Vagina (tissue), 2 donors: ENCODE measurements around the gene ACOX2. TPM values are rescaled to one million over a fixed set of nuclear protein-coding genes. Genes with fewer than 3 reads are reported as not detected.

ENCODE experiments used
- DNase-seq, 2 donors: peaks; one replicate each; pipeline ENCODE4 v3.0.0-alpha.2; 2017; ENCODE audit errors: extremely low spot score in 2 of 2
- H3K27ac ChIP-seq: fragments of 200-600 bp; sonication (generic); one replicate; pipeline ENCODE4 v1.5.1; 2019
- H3K27me3 ChIP-seq: fragments of 200-600 bp; sonication (generic); one replicate; pipeline ENCODE4 v1.5.1; 2019
- H3K36me3 ChIP-seq, 2 donors: fragments of 200-600 bp; sonication (generic); one replicate each; pipeline ENCODE4 v1.5.1; 2017 to 2019
- H3K4me1 ChIP-seq: fragments of 200-600 bp; sonication (generic); one replicate; pipeline ENCODE4 v1.5.1; 2019
- H3K4me3 ChIP-seq, 2 donors: fragments of 200-600 bp; sonication (generic); 1 replicate in 1 of 2; 2 replicates in 1 of 2; pipeline ENCODE4 v1.5.1; 2016 to 2019
- H3K9me3 ChIP-seq: fragments of 200-600 bp; sonication (generic); one replicate; pipeline ENCODE4 v1.5.1; 2019
- POLR2A ChIP-seq, 2 donors: fragments of 450-650 bp; IDR thresholded peaks; one replicate each; pipeline ENCODE4 v1.6.1; 2017; ENCODE audit warnings: antibody characterized with exemption in 2 of 2, mild to moderate bottlenecking in 2 of 2, moderate library complexity in 2 of 2
- POLR2AphosphoS5 ChIP-seq, 2 donors: sonication (generic); formaldehyde crosslinking; IDR thresholded peaks; one replicate each; pipeline ENCODE4 v1.9.0; 2017; ENCODE audit warnings: antibody characterized with exemption in 2 of 2, mild to moderate bottlenecking in 2 of 2, low read depth in 1 of 2; ENCODE audit not compliant: insufficient read depth in 1 of 2
- intact Hi-C: fragments of 100-400 bp; cut with DNase I; formaldehyde crosslinking; loops from one replicate; pipeline ENCODE4 v1.15.1; 2023
- total RNA-seq: library from RNA; depleted of rRNA; stranded (reverse); fragments of >200 nt; gene quantifications from one replicate; pipeline ENCODE4 v1.2.3, GENCODE V29; 2016
- TF ChIP-seq, protein P1 (sequence below), 3 experiments: fragments of 450-650 bp in 2 of 3; fragments of 200-600 bp in 1 of 3; sonication (generic) in 1 of 3; IDR thresholded peaks; one replicate each; pipeline ENCODE4 v1.5.1; 2017 to 2019; ENCODE audit warnings: antibody characterized with exemption in 3 of 3, mild to moderate bottlenecking in 2 of 3, moderate library complexity in 2 of 3

Gene ACOX2
- total RNA-seq, 1 donor from 2014 or later, result 24.8 TPM

DNA sequence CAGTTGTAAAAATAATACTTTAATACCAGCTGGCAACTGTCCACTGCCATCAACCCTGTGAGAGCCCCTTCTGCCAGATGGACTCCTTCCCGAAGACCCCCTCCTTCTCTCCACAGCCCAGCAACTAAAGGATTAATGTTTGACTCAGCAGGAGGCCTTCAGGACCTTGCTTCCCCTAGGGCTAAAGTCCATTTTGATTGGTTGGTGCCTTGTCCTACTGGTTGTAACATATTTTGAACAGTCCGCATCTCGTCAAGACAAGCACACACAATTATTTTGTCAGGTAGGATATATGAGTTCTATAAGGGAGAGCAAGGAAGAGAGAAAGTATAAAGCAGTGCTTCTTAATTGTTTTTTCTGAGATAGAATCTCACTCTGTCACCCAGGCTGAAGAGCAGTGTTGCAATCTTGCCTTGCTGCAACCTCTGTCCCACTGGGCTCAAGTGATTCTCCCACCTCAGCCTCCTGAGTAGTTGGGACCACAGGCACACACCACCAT, 18.6 kb downstream of the ACOX2 start:
- H3K36me3 ChIP-seq, result peaks cover 0 to 19% of the 10 kb centered on the region in 2 donors
- H3K27me3 ChIP-seq, result no peaks in the 10 kb centered on the region
- H3K4me3 ChIP-seq, result no peak overlapping the region
- H3K4me1 ChIP-seq, result peaks cover 5% of the 10 kb centered on the region
- intact Hi-C loops, result no loop called here
- no peak overlapping the region for H3K27ac ChIP-seq
- no peaks in the 10 kb centered on the region for H3K9me3 ChIP-seq
- TF ChIP-seq POLR2AphosphoS5 (IDR thresholded peaks at IDR 0.05; ENCODE audit: insufficient read depth in 1 of 2, low read depth in 1 of 2), result peak in 1 of 2 donors; percentile 21
- TF ChIP-seq POLR2A (IDR thresholded peaks at IDR 0.05), result no peak
- TF ChIP-seq, protein P1, sequence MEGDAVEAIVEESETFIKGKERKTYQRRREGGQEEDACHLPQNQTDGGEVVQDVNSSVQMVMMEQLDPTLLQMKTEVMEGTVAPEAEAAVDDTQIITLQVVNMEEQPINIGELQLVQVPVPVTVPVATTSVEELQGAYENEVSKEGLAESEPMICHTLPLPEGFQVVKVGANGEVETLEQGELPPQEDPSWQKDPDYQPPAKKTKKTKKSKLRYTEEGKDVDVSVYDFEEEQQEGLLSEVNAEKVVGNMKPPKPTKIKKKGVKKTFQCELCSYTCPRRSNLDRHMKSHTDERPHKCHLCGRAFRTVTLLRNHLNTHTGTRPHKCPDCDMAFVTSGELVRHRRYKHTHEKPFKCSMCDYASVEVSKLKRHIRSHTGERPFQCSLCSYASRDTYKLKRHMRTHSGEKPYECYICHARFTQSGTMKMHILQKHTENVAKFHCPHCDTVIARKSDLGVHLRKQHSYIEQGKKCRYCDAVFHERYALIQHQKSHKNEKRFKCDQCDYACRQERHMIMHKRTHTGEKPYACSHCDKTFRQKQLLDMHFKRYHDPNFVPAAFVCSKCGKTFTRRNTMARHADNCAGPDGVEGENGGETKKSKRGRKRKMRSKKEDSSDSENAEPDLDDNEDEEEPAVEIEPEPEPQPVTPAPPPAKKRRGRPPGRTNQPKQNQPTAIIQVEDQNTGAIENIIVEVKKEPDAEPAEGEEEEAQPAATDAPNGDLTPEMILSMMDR (IDR thresholded peaks at IDR 0.05), result no peak
- no peak for DNase-seq

DNA sequence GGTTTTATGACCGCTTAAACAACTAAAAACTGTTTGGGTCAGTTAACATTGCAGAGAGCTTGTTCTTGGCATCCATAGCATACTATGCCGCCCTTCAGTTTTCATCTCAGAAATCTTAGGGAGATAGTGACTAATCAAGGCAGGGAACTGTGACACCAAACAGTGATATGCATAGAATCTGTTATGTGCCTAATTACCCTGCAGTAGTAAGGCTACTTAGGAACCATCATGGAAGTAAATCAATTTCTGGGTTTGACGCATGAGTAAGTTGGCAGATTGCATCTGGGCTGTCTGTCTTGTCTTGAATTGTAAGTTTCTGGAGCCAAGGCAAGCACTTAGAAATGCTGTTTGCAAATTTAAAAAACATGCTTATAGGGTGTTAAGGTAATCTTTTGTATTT, 22.6 kb downstream of the ACOX2 start:
- peaks cover 5% of the 10 kb centered on the region for H3K4me1 ChIP-seq
- no peak overlapping the region for H3K27ac ChIP-seq
- no peaks in the 10 kb centered on the region for H3K36me3 ChIP-seq
- intact Hi-C loops, result no loop called here
- no peak overlapping the region for H3K4me3 ChIP-seq
- no peaks in the 10 kb centered on the region for H3K9me3 ChIP-seq
- no peak for DNase-seq
- no peak for TF ChIP-seq POLR2A (IDR thresholded peaks at IDR 0.05)
- TF ChIP-seq, protein P1 (IDR thresholded peaks at IDR 0.05), result no peak
- TF ChIP-seq POLR2AphosphoS5 (IDR thresholded peaks at IDR 0.05; ENCODE audit: insufficient read depth in 1 of 2, low read depth in 1 of 2), result no peak
- H3K27me3 ChIP-seq, result no peaks in the 10 kb centered on the region

DNA sequence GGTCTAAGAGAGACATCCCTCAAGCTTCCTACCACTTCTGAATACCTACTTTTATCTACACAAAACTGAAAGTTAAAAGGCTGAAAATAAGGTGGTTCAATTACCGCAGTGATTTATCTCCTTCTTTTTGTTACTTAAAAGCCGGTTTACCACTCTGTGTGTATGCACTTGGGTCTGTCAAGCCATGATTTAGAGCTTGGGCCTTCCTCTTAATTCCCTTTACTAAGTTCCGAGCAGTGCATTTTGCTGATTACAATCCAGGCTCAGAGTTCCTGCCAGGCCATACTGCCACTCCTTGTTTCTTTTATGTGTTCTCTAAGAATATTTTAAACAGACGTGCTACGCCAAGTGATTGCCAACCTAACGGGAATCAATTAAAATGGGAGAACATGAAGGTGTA, 28.6 kb downstream of the ACOX2 start:
- intact Hi-C loops, result no loop called here
- DNase-seq, result no peak

DNA sequence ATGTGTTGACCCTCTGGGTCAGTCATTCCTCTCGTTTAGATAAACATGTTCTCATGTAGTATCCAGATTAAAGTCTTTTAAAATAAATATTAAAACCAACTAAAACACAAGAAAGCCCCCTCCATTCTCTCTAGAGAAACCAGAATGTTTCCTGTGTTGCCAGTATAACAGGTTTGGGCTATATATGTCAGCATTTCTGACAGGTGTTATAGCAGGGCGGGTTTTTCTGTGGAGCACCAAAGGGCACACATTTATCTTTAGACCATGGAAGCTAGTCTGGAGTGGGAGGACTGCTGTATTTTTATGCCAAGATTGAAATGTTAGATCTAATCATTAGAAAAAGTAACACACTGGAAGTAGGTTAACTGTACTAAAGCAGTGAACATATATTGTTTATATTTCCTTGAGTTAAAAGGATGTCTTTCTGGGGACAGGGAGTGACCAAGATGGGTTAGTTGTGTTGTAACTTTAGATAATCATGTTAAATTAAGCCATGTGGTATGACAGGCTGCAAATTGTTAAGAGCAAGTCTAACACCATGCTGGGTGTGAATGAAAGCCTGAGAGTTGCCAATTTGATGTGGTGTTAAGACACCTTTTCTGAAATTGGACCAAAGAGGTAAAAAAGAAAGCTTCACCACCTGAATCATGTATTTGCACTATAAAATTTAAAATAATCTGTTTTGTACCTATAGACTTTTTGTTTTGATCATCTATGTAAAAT, 29.5 kb downstream of the ACOX2 start:
- Histone ChIP-seq H3K4me3 (no peak overlapping the region), H3K36me3 (no peaks in the 10 kb centered on the region), H3K9me3 (no peaks in the 10 kb centered on the region), H3K4me1 (peaks cover 16% of the 10 kb centered on the region), H3K27me3 (no peaks in the 10 kb centered on the region), H3K27ac (no peak overlapping the region)
- no peak for DNase-seq
- TF ChIP-seq POLR2A (IDR thresholded peaks at IDR 0.05) (no peak), POLR2AphosphoS5 (IDR thresholded peaks at IDR 0.05; ENCODE audit: insufficient read depth in 1 of 2, low read depth in 1 of 2) (no peak)
- TF ChIP-seq, protein P1 (IDR thresholded peaks at IDR 0.05), result no peak
- intact Hi-C loops, result no loop called here

More for the DNA sequence above, 28.6 kb downstream of the ACOX2 start:
- TF ChIP-seq POLR2AphosphoS5 (IDR thresholded peaks at IDR 0.05; ENCODE audit: insufficient read depth in 1 of 2, low read depth in 1 of 2), result no peak
- TF ChIP-seq, protein P1 (IDR thresholded peaks at IDR 0.05), result no peak
- TF ChIP-seq POLR2A (IDR thresholded peaks at IDR 0.05), result no peak
- no peaks in the 10 kb centered on the region for H3K9me3 ChIP-seq
- H3K36me3 ChIP-seq, result no peaks in the 10 kb centered on the region
- no peak overlapping the region for H3K27ac ChIP-seq
- H3K4me3 ChIP-seq, result no peak overlapping the region
- H3K27me3 ChIP-seq, result no peaks in the 10 kb centered on the region
- H3K4me1 ChIP-seq, result peaks cover 11% of the 10 kb centered on the region

DNA sequence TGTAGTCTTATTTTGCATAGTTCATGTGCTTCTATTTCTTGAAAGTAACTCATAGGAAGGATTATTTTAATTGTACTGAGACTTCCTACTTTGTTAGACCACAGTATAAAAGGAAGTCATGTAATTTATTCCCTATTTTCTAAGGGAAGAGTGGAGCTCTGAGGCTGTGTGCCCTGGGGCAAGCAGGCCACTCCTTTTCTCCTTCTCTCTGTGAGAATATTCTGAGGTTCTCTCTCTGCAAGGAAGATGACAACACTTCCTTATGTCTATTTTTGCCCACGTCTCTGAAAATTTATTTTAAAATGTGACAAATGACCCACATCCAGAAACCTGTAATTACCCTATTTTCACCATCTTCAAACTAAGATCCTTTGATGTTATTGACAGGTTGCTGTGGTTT, 34.1 kb downstream of the ACOX2 start:
- Histone ChIP-seq H3K9me3 (no peaks in the 10 kb centered on the region), H3K4me1 (peaks cover 27% of the 10 kb centered on the region), H3K4me3 (no peak overlapping the region), H3K36me3 (peaks cover 0 to 20% of the 10 kb centered on the region in 2 donors), H3K27me3 (no peaks in the 10 kb centered on the region), H3K27ac (no peak overlapping the region)
- DNase-seq, result no peak
- intact Hi-C loops, result no loop called here
- TF ChIP-seq, protein P1 (IDR thresholded peaks at IDR 0.05), result no peak
- TF ChIP-seq POLR2AphosphoS5 (IDR thresholded peaks at IDR 0.05; ENCODE audit: insufficient read depth in 1 of 2, low read depth in 1 of 2), result no peak
- TF ChIP-seq POLR2A (IDR thresholded peaks at IDR 0.05), result no peak
